T follicular helper cell (primary cell): ENCODE results near the gene MYO15B.

Experiments
- DNase-seq: peaks from one replicate; pipeline ENCODE4 v3.0.0-alpha.2; 2020; ENCODE audit warnings: low read depth

The MYO15B gene

DNA sequence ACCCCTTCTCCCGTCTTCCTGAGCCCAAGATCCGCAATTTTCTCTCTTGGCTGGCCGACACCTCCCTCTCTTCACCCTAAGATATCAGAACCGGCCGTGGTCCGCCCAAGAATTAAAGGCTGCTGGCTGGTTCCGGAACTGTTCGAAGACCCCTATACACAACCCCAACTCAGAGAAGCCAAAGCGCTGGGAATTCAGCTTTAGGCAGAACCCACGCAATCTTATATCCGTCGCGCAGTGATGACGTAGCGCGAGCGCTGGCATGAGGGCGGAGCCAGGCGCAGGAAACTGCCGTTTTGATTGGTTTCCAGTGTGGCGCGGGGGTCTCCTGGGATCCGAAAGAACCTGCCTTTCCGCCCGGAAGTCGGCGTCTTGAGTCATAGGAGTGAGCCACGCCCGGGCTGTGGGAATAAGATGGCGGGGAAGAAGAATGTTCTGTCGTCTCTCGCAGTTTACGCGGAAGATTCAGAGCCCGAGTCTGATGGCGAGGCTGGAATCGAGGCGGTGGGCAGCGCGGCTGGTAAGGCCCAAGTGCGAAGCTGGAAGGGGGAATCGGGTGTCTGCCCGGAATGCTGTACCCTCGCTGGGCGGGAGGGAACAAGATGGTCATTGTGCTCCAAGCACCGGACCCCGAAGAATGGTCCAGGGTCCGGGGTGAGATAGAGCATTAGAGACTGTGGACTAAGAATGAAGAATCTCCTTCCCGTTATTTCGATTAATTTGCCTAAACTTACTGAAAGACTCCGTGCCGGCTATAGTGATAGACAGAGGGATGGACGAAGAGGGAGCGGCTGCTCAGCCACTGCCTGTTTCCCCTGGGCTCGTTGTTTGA lies 79.6 kb downstream of the MYO15B start, which contains the start of the genes RECQL5 and SAP30BP:
RECQL5 (minus strand) TSS at position 196 of the 832 bp plus-strand sequence. CDS start 597 bp downstream, outside the sequence.
SAP30BP (plus strand) TSS at position 380 of the 832 bp plus-strand sequence; CDS start at position 415, 35 bp downstream.
- peak; percentile 97 for DNase-seq

DNA sequence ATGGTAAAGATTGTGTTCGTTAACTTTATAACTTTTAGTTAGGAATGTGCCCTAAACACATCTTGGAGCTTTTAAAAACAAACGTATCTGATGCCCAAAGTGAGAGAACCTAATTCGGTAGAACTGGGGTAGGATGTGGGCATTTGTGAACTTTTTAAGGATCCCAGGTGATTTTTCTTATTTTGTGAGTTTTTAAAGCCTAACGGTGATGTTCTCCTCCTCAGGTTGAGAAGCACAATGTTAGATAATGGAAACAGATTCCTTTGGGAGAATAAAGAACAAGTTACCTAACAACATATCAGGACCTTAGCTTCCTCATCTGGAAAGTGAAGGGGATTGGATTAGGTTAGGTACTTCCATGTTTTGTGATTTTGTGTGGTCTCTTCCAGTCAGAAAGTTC lies 80.2 kb downstream of the MYO15B start:
- DNase-seq, result no peak

DNA sequence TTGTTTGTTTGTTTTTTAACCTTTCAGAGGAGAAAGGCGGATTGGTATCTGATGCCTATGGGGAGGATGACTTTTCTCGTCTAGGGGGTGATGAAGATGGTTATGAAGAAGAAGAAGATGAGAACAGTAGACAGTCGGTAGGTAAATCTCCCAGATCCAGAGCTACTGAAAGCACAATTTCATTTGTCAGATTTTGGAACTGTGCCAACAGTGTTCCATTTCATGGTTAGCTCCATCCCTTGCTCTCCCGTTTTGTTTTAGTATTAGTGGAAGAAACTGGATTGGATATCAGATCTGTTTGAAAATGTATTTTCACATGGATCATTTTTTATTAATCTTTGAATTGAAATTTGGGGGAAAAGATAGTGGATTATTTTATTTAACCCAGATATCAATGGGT lies 80.9 kb downstream of the MYO15B start:
- no peak for DNase-seq

DNA sequence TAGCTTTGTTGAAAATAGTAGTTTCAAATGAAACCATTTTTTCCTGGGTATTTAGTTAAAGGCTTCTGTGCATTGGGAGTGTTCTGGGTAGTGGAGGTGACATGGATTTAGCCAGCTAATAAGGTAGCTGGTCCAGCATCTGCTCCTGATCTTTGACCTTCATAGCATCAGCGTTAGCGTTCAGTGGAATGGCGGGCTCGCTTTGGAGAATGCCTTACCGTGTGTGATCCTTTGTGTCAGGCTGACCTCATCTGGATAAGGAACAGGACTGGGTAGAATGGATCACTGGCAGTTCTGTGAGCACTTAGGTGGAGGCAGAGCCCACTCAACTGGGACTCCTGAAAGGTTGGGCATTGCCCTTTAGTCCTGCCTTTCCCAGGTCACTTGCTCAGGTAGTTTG lies 83.3 kb downstream of the MYO15B start:
- no peak for DNase-seq

DNA sequence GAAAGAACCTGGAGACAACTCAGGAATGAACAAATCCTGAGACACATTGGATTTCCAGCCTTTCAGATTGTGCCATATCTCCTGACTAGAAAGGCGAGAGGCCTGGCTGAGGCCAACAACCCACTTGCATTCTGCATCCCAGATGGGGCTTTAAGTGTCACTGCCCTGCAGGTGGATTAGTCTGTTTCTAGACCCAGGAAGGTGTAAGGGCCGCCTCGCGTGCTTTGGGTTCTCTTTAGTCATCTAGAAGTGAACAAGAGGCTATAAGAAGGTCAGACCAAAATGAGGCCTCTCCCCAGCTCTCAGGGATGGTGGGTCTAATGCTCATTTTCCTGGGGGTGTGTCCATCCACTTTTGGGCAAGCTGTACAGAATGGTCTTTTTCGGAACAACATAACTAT lies 84.4 kb downstream of the MYO15B start:
- no peak for DNase-seq

DNA sequence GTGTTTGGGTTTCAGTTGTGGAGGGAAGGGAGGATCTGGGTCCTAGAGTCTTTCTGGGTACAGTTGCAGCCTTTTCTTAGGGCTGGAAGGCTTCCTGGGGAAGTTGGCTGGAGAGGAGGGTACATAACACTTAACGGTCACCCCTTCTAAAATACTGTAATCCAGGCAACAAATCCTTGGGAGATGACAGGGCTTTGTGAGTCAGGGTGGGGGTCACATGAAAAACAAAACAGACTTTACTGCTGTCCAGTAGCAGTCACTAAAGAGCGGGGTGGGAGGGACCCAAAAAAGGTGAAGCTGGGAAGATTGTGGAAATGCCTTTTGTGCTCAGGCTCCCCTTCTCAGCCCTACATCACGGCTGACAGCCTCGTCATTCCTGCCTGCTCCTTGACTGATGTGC lies 85.9 kb downstream of the MYO15B start:
- DNase-seq, result no peak
